Common myeloid progenitor, CD34-positive (primary cell): ENCODE results near the gene KRTAP1-1. TPM values are rescaled to one million over a fixed set of nuclear protein-coding genes. Genes with fewer than 3 reads are reported as not detected.
"Not testable (repeated sequence)": the region's sequence is repeated elsewhere in the genome, so short reads cannot be mapped to it uniquely, and the experiment has no call there.

Experiments
- CTCF ChIA-PET: fragments of 350-600 bp; sonication (Branson Sonifier 250); formaldehyde crosslinking; loops from one replicate; lab custom pipeline; 2021; ENCODE audit warnings: antibody characterized with exemption; lab: Charles Lee
- POLR2A ChIA-PET: fragments of 350-600 bp; sonication (Branson Sonifier 250); formaldehyde crosslinking; loops from one replicate; lab custom pipeline; 2021; ENCODE audit warnings: antibody characterized with exemption; lab: Charles Lee
- DNase-seq, 3 donors: peaks; one replicate each; pipeline versions ENCODE4 v3.0.0 to v3.0.0-alpha.2; 2013
- H3K27ac ChIP-seq, 2 experiments: 1 replicate in 1 of 2; 2 replicates in 1 of 2; pipeline ENCODE4 v1.7.0; 2013; ENCODE audit warnings: inconsistent platforms in 2 of 2, low read length in 2 of 2, mild to moderate bottlenecking in 2 of 2, low read depth in 1 of 2, moderate library complexity in 1 of 2; ENCODE audit not compliant: severe bottlenecking in 2 of 2, insufficient read depth in 1 of 2, poor library complexity in 1 of 2
- H3K27me3 ChIP-seq, 5 experiments: replicated peaks in 2 of 5; 1 replicate in 3 of 5; 2 replicates in 2 of 5; pipeline versions ENCODE4 v1.6.1 to v1.7.0; 2013; ENCODE audit warnings: low read length in 4 of 5, mild to moderate bottlenecking in 2 of 5, moderate library complexity in 2 of 5, inconsistent platforms in 1 of 5; ENCODE audit not compliant: insufficient read depth in 5 of 5, control insufficient read depth in 4 of 5
- H3K36me3 ChIP-seq, 4 experiments: 1 replicate in 2 of 4; 2 replicates in 2 of 4; pipeline versions ENCODE4 v1.6.1 to v1.7.0; 2013; ENCODE audit warnings: low read length in 3 of 4, control low read depth in 1 of 4, mild to moderate bottlenecking in 1 of 4; ENCODE audit not compliant: control insufficient read depth in 4 of 4, insufficient read depth in 4 of 4
- H3K4me1 ChIP-seq, 4 experiments: 1 replicate in 3 of 4; 2 replicates in 1 of 4; pipeline versions ENCODE4 v1.6.1 to v1.7.1; 2013; ENCODE audit warnings: low read length in 3 of 4, mild to moderate bottlenecking in 3 of 4, control low read depth in 1 of 4, inconsistent platforms in 1 of 4, moderate library complexity in 1 of 4; ENCODE audit not compliant: control insufficient read depth in 4 of 4, insufficient read depth in 4 of 4; ENCODE audit errors: control extremely low read depth in 1 of 4
- H3K4me3 ChIP-seq, 7 experiments: 1 replicate in 4 of 7; 2 replicates in 3 of 7; pipeline versions ENCODE4 v1.5.1 to v1.7.0; 2013; ENCODE audit warnings: mild to moderate bottlenecking in 7 of 7, low read length in 6 of 7, moderate library complexity in 6 of 7, inconsistent platforms in 2 of 7, low read depth in 2 of 7, control low read depth in 1 of 7; ENCODE audit not compliant: insufficient read depth in 4 of 7, control insufficient read depth in 1 of 7; ENCODE audit errors: extremely low read depth in 1 of 7
- H3K9me3 ChIP-seq, 5 experiments: 1 replicate in 4 of 5; 2 replicates in 1 of 5; pipeline versions ENCODE4 v1.6.1 to v1.7.1; 2013; ENCODE audit warnings: low read length in 4 of 5, mild to moderate bottlenecking in 2 of 5, inconsistent platforms in 1 of 5, low read depth in 1 of 5, moderate library complexity in 1 of 5; ENCODE audit not compliant: control insufficient read depth in 4 of 5, insufficient read depth in 2 of 5; ENCODE audit errors: control extremely low read depth in 1 of 5
- WGBS: methylation state at CpG from one replicate; pipeline ENCODE4 v1.1.5; 2013; ENCODE audit not compliant: insufficient coverage; 5-methylcytosine and 5-hydroxymethylcytosine counted together
- polyA plus RNA-seq: library from polyadenylated mRNA; unstranded; fragments of 120-200 nt; gene quantifications from one replicate; pipeline ENCODE4 v1.2.1, GENCODE V29; 2013

KRTAP1-1 gene, protein sequence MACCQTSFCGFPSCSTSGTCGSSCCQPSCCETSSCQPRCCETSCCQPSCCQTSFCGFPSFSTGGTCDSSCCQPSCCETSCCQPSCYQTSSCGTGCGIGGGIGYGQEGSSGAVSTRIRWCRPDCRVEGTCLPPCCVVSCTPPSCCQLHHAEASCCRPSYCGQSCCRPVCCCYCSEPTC
- not detected for polyA plus RNA-seq

DNA sequence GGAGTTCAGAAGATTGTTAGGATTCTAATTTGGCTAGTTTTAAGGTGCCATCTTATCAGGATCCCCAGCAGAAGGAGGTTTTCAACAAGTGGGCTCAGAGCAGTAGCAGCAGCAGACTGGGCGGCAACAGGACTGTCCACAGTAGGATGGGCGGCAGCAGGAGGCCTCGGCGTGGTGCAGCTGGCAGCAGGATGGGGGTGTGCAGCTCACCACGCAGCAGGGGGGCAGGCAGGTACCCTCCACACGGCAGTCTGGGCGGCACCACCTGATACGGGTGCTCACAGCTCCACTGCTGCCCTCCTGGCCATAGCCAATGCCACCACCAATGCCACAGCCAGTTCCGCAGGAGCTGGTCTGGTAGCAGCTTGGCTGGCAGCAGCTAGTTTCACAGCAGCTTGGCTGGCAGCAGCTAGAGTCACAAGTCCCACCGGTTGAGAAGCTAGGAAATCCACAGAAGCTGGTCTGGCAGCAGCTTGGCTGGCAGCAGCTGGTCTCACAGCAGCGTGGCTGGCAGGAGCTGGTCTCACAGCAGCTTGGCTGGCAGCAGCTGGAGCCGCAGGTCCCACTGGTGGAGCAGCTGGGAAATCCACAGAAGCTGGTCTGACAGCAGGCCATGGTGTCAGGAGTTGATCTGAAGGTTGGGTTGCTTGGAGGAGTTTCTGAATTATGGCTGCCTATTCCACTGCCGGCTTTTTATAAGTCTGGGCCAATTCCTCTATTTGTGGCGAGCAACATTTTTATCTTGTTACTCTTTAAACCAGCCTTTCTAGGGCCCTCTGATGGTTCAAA, at the start of gene KRTAP1-1:
TSS of gene KRTAP1-1 (minus strand) at position 668 of the 789 bp plus-strand sequence. CDS start at position 615, 53 bp downstream.
- 92% methylated on average over 10 of the region's 14 CpGs for WGBS
- POLR2A ChIA-PET, H3K4me1 ChIP-seq, H3K9me3 ChIP-seq, H3K27me3 ChIP-seq, DNase-seq, H3K4me3 ChIP-seq, CTCF ChIA-PET, H3K27ac ChIP-seq, H3K36me3 ChIP-seq: not testable (repeated sequence)

DNA sequence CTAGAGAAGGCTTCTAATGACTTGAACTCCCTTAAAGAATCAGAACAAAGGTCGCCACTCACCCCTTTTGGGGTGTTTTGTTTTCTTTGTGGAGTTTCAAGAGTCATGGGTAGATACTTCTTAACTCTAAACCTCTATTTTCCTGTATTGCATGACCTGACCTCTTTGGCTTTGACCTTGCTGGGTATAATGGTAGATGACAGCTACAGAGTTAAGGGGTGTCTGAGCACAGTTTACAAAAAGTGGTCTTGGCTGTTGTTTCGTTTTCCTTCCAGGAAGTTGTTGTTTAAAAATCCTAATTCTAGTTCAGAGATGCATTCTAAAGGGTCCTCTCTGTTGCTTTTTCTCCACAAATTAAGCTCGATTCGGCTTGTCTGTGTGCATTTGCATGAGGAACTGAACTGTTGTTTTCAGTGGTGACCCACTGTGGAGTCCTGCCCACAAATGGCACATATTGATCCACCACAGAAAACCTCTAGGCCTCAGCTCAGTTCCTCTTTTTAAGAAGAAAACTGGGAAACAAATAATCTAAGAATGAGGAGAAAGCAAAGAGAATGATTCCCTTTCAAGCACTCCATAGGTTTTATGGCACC, 47.6 kb upstream of the KRTAP1-1 start:
- WGBS, result 0% methylated on average over 1 of the region's 4 CpGs
- H3K36me3 ChIP-seq, POLR2A ChIA-PET, H3K4me3 ChIP-seq, H3K9me3 ChIP-seq, CTCF ChIA-PET, H3K27ac ChIP-seq, H3K4me1 ChIP-seq, H3K27me3 ChIP-seq, DNase-seq: not testable (repeated sequence)

DNA sequence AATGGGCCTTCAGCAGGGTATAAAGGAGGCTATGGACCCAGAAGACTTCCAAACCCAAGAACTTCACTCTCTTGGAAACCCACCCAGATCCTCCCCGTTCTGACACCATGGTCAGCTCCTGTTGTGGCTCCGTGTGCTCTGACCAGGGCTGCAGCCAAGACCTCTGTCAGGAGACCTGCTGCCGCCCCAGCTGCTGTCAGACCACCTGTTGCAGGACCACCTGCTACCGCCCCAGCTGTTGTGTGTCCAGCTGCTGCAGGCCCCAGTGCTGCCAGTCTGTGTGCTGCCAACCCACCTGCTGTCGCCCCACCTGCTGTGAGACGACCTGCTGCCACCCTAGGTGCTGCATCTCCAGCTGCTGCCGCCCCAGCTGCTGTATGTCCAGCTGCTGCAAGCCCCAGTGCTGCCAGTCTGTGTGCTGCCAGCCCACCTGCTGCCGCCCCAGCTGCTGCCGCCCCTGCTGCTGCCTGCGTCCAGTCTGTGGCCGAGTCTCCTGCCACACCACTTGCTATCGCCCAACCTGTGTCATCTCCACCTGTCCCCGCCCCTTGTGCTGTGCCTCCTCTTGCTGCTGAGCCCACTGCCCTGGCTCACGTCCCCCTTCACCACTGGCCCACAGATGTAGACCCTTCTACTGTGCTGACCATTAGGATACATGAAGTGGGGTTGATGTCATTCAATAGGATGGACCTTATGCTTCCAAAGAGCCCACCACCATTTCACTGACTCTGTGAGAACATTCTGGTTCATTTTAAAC, 43.0 kb upstream of the KRTAP1-1 start, which contains the start of gene KRTAP4-7:
TSS of gene KRTAP4-7 (plus strand) at position 51 of the 757 bp plus-strand sequence. CDS start at position 108, 57 bp downstream.
- H3K27me3 ChIP-seq, H3K27ac ChIP-seq, H3K9me3 ChIP-seq, H3K4me1 ChIP-seq, H3K36me3 ChIP-seq, CTCF ChIA-PET, DNase-seq, H3K4me3 ChIP-seq: not testable (repeated sequence)
- 93% methylated on average over 5 of the region's 14 CpGs for WGBS
- POLR2A ChIA-PET, result interaction anchor here (0.6 to 0.7 kb wide), 2 partner anchors 41 to 255 kb away, joined by 3 read pairs; no protein-coding TSS in a partner anchor

DNA sequence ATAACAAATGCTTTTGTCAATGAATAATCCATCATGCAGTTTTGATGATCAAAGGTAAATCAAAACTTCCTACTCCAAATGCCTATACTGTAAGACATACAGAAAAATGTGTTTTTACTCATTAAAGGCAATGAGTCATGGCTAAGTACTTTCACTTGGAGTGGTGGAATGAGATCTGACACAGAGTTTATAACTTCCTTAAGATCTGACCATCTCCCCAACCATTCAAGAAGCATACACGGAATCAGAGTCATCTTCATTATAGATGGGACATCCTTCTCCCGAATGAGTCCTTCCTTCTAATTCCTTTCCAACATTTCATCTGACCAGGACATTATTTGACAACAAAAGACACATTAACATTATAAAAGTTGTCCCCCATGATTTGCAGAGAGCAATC, 42.2 kb upstream of the KRTAP1-1 start:
- H3K4me1 ChIP-seq, H3K27ac ChIP-seq, H3K9me3 ChIP-seq, H3K4me3 ChIP-seq, H3K36me3 ChIP-seq, H3K27me3 ChIP-seq, DNase-seq, POLR2A ChIA-PET, CTCF ChIA-PET: not testable (repeated sequence)
- WGBS, result no CpG with 5 or more reads among the region's 2 CpGs

DNA sequence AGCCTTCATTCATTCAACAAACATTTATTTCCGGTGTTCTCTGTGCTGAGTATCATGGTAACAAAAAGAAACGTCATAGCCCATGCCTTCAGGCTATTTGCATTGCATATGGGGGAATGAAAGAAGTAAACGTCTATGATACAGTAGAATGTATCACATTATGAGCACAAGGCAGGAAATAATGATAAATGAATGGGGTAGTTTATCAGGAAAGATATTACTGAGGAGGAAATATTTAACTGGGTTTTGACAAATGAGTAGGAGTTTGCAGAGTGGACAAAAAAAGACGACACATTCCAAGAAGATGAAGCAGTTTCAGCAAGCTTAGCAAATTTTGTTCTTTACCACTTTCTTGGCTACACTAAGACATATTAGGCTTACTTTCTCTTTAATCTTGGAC, 41.4 kb upstream of the KRTAP1-1 start:
- Histone ChIP-seq H3K4me3 (no peak overlapping the region), H3K9me3 (no peaks in the 10 kb centered on the region), H3K27me3 (no peaks in the 10 kb centered on the region), H3K27ac (no peak overlapping the region), H3K36me3 (no peaks in the 10 kb centered on the region), H3K4me1 (no peaks in the 10 kb centered on the region)
- CTCF ChIA-PET, result no interaction called here
- DNase-seq, result no peak
- WGBS, result 100% methylated on average over 1 of the region's 4 CpGs
- POLR2A ChIA-PET, result no interaction called here

DNA sequence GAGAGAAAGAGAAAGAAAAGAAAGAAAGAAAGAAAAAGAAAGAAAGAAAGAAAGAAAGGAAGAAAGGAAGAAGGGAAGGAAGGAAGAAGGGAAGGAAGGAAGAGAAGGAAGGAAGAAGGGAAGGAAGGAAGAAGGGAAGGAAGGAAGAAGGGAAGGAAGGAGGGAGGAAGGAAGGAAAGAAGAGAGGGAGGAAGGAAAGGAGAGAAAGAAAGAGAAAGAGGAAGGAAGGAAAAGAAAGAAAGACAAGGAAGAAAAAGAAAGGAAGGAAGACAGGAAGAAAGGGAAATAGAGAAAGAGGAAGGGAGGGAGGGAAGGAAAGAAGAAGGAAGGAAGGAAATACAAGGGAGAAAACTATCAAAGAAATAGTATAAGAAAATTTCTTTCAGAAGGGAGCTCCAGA, 35.5 kb upstream of the KRTAP1-1 start:
- CTCF ChIA-PET, result no interaction called here
- Histone ChIP-seq H3K36me3 (no peaks in the 10 kb centered on the region), H3K27me3 (no peaks in the 10 kb centered on the region), H3K4me3 (no peak overlapping the region), H3K9me3 (no peaks in the 10 kb centered on the region), H3K27ac (no peak overlapping the region), H3K4me1 (no peaks in the 10 kb centered on the region)
- POLR2A ChIA-PET, result no interaction called here
- no peak for DNase-seq
